HL-60 (cell line): ENCODE data around the gene PLIN3.
A peak's percentile ranks its signal among the peaks of the same experiment; 100 is the strongest.

Source experiments
- DNase-seq, 2 experiments: peaks; one replicate each; pipeline ENCODE4 v3.0.0-alpha.2; 2010 to 2020; ENCODE audit warnings: low read depth in 1 of 2, low spot score in 1 of 2
- H3K27ac ChIP-seq: fragments of 250-450 bp; sonication (Bioruptor Pico); replicated peaks from 2 replicates; pipeline ENCODE4 v1.5.1; 2020; ENCODE audit warnings: mild to moderate bottlenecking, moderate library complexity
- H3K27me3 ChIP-seq: fragments of 250-450 bp; sonication (Bioruptor Pico); 2 replicates; pipeline ENCODE4 v1.5.1; 2021; ENCODE audit warnings: mild to moderate bottlenecking, moderate library complexity; ENCODE audit not compliant: insufficient read depth, poor library complexity, severe bottlenecking
- H3K4me3 ChIP-seq: replicated peaks from 2 replicates; pipeline ENCODE4 v1.5.1; 2011; ENCODE audit warnings: mild to moderate bottlenecking, control low read depth, low read length; ENCODE audit not compliant: insufficient read depth
- GABPA ChIP-seq: IDR thresholded peaks from 2 replicates; pipeline ENCODE4 v1.6.1; 2012; ENCODE audit warnings: low read depth
- POLR2AphosphoS5 ChIP-seq: IDR thresholded peaks from 2 replicates; pipeline ENCODE4 v1.6.1; 2012; ENCODE audit warnings: low read depth
- SPI1 ChIP-seq: IDR thresholded peaks from 2 replicates; pipeline ENCODE4 v1.6.1; 2012; ENCODE audit warnings: low read depth, mild to moderate bottlenecking, borderline replicate concordance
- long read RNA-seq: library from polyadenylated mRNA; unstranded; transcript quantifications from one replicate; pipeline ENCODE4 v2.0.0, GENCODE V29; 2020
- TF ChIP-seq, protein P1 (sequence below): IDR thresholded peaks from one replicate; pipeline ENCODE4 v1.5.1; 2011; ENCODE audit warnings: low read length, control low read depth, inconsistent platforms; ENCODE audit not compliant: insufficient read depth
- TF ChIP-seq, protein P2 (sequence below): IDR thresholded peaks from 2 replicates; pipeline ENCODE4 v1.6.1; 2012; ENCODE audit warnings: low read depth; ENCODE audit not compliant: insufficient replicate concordance

The PLIN3 gene, protein sequence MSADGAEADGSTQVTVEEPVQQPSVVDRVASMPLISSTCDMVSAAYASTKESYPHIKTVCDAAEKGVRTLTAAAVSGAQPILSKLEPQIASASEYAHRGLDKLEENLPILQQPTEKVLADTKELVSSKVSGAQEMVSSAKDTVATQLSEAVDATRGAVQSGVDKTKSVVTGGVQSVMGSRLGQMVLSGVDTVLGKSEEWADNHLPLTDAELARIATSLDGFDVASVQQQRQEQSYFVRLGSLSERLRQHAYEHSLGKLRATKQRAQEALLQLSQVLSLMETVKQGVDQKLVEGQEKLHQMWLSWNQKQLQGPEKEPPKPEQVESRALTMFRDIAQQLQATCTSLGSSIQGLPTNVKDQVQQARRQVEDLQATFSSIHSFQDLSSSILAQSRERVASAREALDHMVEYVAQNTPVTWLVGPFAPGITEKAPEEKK
- long read RNA-seq, transcript PLIN3-201 (8 exons, 2,333 nt), result major isoform, 1,099 of 1,208 reads
- long read RNA-seq, transcript PLIN3-202 (8 exons, 1,535 nt), result minor isoform, 31 of 1,208 reads
- long read RNA-seq, partial matches to known transcripts, result 41 of 1,208 reads
- long read RNA-seq, other reads (novel, unspliced or antisense), result 37 of 1,208 reads

DNA sequence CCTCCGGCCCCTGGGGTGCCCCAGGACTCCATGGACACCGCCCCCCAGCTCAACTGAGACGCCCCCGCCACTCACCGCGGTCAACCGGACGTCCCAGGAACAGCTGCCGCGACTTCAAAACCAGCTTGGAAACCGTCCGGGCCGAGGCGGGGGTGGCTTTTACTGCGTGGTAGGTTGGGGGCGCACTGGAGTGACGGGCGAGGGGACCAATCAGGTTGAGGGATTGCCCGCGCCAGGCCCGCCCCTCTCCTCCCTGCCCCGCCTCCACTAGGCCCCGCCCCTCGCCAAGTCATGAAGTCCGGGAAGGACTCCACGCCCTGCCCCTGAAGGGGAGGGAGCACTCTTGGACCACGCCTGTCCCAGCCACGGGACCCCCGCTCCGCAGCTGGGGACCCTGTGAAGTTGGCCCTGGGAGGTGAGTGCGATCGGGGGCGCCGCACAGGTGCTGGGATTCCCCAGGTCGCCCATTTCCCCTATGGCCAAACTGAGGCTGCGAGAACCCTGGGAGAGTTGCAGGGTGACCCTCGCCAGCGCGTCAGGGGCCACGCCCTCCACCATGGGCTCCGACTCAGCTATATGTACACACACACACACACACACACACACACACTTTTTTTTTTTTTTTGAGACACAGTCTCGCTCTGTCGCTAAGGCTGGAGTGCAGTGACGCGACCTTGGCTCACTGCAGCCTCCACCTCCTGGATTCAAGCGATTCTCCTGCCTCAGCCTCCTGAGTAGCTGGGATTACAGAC lies at the start of gene PLIN3:
PLIN3 (minus strand) TSS at position 134 of the 752 bp plus-strand sequence. CDS start 6,273 bp downstream, outside the sequence.
- TF ChIP-seq, protein P1, sequence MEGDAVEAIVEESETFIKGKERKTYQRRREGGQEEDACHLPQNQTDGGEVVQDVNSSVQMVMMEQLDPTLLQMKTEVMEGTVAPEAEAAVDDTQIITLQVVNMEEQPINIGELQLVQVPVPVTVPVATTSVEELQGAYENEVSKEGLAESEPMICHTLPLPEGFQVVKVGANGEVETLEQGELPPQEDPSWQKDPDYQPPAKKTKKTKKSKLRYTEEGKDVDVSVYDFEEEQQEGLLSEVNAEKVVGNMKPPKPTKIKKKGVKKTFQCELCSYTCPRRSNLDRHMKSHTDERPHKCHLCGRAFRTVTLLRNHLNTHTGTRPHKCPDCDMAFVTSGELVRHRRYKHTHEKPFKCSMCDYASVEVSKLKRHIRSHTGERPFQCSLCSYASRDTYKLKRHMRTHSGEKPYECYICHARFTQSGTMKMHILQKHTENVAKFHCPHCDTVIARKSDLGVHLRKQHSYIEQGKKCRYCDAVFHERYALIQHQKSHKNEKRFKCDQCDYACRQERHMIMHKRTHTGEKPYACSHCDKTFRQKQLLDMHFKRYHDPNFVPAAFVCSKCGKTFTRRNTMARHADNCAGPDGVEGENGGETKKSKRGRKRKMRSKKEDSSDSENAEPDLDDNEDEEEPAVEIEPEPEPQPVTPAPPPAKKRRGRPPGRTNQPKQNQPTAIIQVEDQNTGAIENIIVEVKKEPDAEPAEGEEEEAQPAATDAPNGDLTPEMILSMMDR, result no peak
- 0 out of 2 replicates have a peak, but pooled peaks have one; percentile 13 for TF ChIP-seq POLR2AphosphoS5
- TF ChIP-seq, protein P2, sequence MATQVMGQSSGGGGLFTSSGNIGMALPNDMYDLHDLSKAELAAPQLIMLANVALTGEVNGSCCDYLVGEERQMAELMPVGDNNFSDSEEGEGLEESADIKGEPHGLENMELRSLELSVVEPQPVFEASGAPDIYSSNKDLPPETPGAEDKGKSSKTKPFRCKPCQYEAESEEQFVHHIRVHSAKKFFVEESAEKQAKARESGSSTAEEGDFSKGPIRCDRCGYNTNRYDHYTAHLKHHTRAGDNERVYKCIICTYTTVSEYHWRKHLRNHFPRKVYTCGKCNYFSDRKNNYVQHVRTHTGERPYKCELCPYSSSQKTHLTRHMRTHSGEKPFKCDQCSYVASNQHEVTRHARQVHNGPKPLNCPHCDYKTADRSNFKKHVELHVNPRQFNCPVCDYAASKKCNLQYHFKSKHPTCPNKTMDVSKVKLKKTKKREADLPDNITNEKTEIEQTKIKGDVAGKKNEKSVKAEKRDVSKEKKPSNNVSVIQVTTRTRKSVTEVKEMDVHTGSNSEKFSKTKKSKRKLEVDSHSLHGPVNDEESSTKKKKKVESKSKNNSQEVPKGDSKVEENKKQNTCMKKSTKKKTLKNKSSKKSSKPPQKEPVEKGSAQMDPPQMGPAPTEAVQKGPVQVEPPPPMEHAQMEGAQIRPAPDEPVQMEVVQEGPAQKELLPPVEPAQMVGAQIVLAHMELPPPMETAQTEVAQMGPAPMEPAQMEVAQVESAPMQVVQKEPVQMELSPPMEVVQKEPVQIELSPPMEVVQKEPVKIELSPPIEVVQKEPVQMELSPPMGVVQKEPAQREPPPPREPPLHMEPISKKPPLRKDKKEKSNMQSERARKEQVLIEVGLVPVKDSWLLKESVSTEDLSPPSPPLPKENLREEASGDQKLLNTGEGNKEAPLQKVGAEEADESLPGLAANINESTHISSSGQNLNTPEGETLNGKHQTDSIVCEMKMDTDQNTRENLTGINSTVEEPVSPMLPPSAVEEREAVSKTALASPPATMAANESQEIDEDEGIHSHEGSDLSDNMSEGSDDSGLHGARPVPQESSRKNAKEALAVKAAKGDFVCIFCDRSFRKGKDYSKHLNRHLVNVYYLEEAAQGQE, result no peak
- Histone ChIP-seq H3K27ac (peak within 1 kb of the TSS; percentile 73), H3K27me3 (no peaks in the 10 kb centered on the region), H3K4me3 (peak within 1 kb of the TSS; percentile 88)
- DNase-seq, result peak; percentile 89 to 95

DNA sequence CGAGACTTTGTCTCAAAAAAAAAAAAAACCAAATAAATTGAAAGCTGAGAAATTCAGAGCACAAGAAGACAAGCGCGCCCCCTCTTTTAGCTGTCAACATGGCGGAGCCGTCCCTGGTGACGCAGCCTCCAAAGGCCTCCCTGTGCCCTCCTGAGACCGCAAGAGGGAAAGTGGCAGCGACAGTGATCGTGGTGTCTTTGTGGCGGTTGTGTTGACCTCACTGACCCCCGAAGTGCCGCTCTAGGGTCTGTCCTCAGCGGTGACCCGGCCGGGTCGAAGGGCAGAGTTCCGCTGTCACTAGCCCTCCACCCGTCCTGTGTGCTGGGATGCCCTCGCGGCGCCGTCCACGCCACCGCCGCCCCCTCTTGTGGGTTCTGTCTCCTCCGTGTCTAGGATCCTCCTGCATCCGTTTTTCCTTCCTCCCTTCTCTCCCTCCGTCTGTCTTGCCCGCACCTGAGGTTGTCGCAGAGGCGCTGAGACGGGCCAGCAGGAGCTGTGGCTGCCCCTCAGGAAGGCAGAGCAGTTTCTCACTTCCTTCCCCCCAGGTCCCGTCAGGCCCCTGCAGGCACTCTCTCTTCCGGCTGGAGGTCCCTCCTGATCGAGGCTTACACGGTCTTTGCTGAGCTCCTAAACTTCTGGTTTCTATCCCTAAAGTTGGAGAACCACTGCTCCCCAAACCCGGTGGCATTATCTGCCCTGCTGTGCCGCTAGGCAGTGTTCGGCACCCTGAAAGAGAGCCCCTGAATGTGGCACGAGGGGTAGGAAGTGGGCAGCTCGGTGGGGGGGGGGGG lies 49.0 kb upstream of the PLIN3 start:
- DNase-seq, result peak in 1 of 2 experiments; percentile 55
- H3K27me3 ChIP-seq, result no peaks in the 10 kb centered on the region
- H3K4me3 ChIP-seq, result 0 out of 2 replicates have a peak overlapping the region, but pooled peaks have one; percentile 4
- TF ChIP-seq, protein P1, result no peak
- TF ChIP-seq POLR2AphosphoS5 (peak; percentile 77), GABPA (no peak; the same call in 1 of the 2 replicates), SPI1 (peak; percentile 69; the same call in 1 of the 2 replicates)
- TF ChIP-seq, protein P2, result no peak
- H3K27ac ChIP-seq, result peak overlapping the region; percentile 54

DNA sequence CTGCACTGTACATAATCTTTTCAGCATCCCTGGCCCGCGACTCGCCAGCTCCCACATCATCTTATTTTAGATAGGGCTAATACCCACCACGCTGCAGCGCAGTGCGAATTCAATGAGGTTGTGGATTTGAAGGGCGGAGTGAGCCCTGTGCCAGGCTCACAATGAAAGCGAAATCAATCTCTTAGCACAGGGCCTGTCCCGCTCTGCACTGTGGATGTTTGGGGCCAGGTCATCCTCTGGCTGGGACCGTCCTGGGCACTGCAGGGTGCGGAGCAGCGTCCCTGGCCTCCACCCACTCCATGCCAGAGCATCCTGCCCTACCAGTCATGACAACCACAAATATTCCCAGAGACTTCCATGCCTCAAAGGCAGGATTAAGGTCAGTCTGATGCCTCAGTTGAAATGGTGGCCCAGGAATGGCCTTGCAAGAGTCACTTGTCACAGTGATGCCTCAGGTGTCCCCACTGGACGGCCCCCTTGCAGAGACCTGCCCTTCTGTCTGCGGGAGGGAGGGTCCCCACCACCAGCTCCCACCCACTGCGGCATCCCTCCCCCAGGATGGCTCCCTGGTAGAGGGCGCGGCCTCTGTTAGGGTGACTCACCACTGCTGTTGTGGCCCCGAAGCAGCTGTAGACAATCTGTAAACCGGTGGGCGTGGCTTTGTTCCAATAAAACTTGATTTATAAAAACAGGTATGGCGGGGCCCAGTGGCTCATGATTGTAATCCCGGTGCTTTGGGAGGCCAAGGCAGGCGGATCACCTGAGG lies 47.5 kb upstream of the PLIN3 start:
- peak in 1 of 2 experiments; percentile 34 for DNase-seq
- no peaks in the 10 kb centered on the region for H3K27me3 ChIP-seq
- TF ChIP-seq POLR2AphosphoS5, result no peak
- TF ChIP-seq, protein P1, result no peak
- TF ChIP-seq GABPA, result no peak
- TF ChIP-seq, protein P2, result no peak
- TF ChIP-seq SPI1, result no peak
- H3K27ac ChIP-seq, result no peak overlapping the region; the same call in 1 of the 2 replicates
- no peak overlapping the region for H3K4me3 ChIP-seq
